Suprapubic skin (tissue), 3 donors: ENCODE measurements around the gene B3GLCT.
A peak's percentile ranks its signal among the peaks of the same experiment; 100 is the strongest.

Experiments
- POLR2A ChIP-seq, 2 donors: fragments of 450-650 bp; IDR thresholded peaks; one replicate each; pipeline ENCODE4 v1.6.1; 2017; ENCODE audit warnings: antibody characterized with exemption in 2 of 2, mild to moderate bottlenecking in 2 of 2, moderate library complexity in 2 of 2
- TF ChIP-seq, protein P1 (sequence below), 2 donors: fragments of 200-600 bp in 1 of 2; fragments of 450-650 bp in 1 of 2; sonication (generic) in 1 of 2; IDR thresholded peaks; one replicate each; pipeline ENCODE4 v1.5.1; 2016 to 2019; ENCODE audit warnings: antibody characterized with exemption in 2 of 2, mild to moderate bottlenecking in 1 of 2, moderate library complexity in 1 of 2

GRCh38 chr13:31161557-31162150 lies 38.1 kb upstream of the B3GLCT start, which contains the start of gene HSPH1:
- TF ChIP-seq POLR2A (IDR thresholded peaks at IDR 0.05) = peak; percentile 62 to 76
- TF ChIP-seq, protein P1, sequence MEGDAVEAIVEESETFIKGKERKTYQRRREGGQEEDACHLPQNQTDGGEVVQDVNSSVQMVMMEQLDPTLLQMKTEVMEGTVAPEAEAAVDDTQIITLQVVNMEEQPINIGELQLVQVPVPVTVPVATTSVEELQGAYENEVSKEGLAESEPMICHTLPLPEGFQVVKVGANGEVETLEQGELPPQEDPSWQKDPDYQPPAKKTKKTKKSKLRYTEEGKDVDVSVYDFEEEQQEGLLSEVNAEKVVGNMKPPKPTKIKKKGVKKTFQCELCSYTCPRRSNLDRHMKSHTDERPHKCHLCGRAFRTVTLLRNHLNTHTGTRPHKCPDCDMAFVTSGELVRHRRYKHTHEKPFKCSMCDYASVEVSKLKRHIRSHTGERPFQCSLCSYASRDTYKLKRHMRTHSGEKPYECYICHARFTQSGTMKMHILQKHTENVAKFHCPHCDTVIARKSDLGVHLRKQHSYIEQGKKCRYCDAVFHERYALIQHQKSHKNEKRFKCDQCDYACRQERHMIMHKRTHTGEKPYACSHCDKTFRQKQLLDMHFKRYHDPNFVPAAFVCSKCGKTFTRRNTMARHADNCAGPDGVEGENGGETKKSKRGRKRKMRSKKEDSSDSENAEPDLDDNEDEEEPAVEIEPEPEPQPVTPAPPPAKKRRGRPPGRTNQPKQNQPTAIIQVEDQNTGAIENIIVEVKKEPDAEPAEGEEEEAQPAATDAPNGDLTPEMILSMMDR (IDR thresholded peaks at IDR 0.05) = no peak
